ENCODE measurements around the gene PRKAR2B. TPM values are rescaled to one million over a fixed set of nuclear protein-coding genes. Genes with fewer than 3 reads are reported as not detected.

The PRKAR2B gene
- total RNA-seq, 4 donors from 2014 or later, result 97.3 to 411 (median 236) TPM

- ATAC-seq (ENCODE audit: low FRiP score), result no peak
- TF ChIP-seq, protein P1, sequence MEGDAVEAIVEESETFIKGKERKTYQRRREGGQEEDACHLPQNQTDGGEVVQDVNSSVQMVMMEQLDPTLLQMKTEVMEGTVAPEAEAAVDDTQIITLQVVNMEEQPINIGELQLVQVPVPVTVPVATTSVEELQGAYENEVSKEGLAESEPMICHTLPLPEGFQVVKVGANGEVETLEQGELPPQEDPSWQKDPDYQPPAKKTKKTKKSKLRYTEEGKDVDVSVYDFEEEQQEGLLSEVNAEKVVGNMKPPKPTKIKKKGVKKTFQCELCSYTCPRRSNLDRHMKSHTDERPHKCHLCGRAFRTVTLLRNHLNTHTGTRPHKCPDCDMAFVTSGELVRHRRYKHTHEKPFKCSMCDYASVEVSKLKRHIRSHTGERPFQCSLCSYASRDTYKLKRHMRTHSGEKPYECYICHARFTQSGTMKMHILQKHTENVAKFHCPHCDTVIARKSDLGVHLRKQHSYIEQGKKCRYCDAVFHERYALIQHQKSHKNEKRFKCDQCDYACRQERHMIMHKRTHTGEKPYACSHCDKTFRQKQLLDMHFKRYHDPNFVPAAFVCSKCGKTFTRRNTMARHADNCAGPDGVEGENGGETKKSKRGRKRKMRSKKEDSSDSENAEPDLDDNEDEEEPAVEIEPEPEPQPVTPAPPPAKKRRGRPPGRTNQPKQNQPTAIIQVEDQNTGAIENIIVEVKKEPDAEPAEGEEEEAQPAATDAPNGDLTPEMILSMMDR (IDR thresholded peaks at IDR 0.05), result no peak
- DNase-seq (ENCODE audit: low spot score), result no peak
Measured at GRCh38 chr7:107196834-107197610, 152.5 kb downstream of the PRKAR2B start.

DNA sequence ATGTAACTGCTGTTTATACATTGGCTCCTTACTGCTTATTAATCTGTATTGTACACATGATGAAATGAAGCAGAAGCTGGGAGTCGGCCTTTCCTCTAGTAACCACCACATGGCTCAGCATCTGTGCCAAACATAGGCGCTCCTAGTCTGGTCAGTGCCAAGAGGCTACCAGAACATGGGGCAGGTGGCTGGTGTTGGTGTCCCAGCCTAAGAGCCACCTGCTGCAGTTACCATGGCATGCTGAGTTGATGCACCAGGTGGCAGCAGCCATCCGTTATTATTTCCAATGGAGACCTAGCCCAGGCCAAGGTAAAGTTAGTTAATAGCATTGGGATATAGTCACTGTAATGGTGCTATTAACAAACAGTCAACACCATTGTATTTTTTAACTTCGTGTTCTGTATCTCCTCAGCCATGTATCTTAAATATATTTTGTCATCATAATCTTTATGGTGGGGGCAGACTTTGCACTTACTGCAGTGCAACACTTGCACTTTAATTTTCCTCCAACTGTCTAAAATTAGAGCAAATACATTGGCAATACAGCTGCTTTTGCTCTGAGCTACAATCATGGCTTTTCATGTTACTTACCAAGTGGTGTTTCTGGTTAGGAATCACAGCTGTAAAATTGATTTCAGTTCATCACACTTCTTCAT lies 157.4 kb downstream of the PRKAR2B start:
- no peak for ATAC-seq (ENCODE audit: low FRiP score)
- no peak for DNase-seq (ENCODE audit: low spot score)
- TF ChIP-seq, protein P1 (IDR thresholded peaks at IDR 0.05), result no peak

DNA sequence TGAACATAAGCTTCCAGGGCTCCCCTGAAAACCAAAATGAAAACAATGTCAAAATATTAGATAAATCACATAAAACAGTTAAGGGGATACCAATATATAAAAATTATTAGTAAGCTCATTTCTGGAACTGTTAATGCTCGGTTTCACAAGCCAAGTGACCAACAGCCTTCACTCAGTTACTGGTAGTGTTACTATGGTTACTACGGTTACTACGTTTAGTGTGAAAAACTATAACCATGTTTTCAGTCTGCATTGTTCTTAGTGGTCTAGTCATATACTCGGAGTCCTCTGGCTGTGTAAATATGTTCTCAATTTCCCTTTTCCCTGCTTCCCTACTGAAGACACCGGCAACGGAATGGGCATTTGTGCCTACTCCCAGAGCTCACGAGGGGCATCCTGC lies 159.1 kb downstream of the PRKAR2B start:
- no peak for ATAC-seq (ENCODE audit: low FRiP score)
- no peak for DNase-seq (ENCODE audit: low spot score)
- TF ChIP-seq, protein P1 (IDR thresholded peaks at IDR 0.05), result no peak

DNA sequence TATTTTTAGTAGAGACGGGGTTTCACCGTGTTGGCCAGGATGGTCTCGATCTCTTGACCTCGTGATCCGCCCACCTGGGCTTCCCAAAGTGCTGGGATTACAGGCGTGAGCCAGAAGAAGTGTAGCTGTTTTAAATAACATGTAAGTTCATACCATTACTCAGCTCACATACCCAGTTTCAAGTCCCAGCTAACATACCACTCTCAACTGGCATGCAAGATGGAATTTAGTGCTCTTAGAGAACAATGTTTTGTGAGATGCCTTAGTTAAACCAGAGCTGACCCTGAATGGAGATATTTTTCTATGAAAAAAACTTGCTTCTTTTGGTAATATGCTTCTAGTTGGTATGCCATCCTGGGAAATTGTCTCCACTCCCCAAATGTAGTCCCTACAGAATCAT lies 161.6 kb downstream of the PRKAR2B start:
- ATAC-seq (ENCODE audit: low FRiP score) (no peak), DNase-seq (ENCODE audit: low spot score) (no peak)
- TF ChIP-seq, protein P1 (IDR thresholded peaks at IDR 0.05), result no peak

- no peak for ATAC-seq (ENCODE audit: low FRiP score)
- TF ChIP-seq, protein P1 (IDR thresholded peaks at IDR 0.05), result no peak
- no peak for DNase-seq (ENCODE audit: low spot score)
Measured at GRCh38 chr7:107206706-107207105, 162.2 kb downstream of the PRKAR2B start.

GRCh38 chr7:107207459-107207858 lies 163.0 kb downstream of the PRKAR2B start:
- TF ChIP-seq, protein P1 (IDR thresholded peaks at IDR 0.05), result no peak
- DNase-seq (ENCODE audit: low spot score) (no peak), ATAC-seq (ENCODE audit: low FRiP score) (no peak)

Measured in omental fat pad (tissue), 4 donors.